Mononuclear cell (primary cell): ENCODE measurements around the gene RAB28. TPM values are rescaled to one million over a fixed set of nuclear protein-coding genes. Genes with fewer than 3 reads are reported as not detected.
"Not testable (repeated sequence)": the region's sequence is repeated elsewhere in the genome, so short reads cannot be mapped to it uniquely, and the experiment has no call there.

Experiments
- H3K27me3 ChIP-seq: 2 replicates; pipeline ENCODE4 v1.6.0; 2011; ENCODE audit warnings: low read length, control low read depth; ENCODE audit not compliant: insufficient read depth
- H3K4me1 ChIP-seq: 2 replicates; pipeline ENCODE4 v1.5.1; 2011; ENCODE audit warnings: mild to moderate bottlenecking, low read length, control low read depth; ENCODE audit not compliant: insufficient read depth
- H3K4me3 ChIP-seq: 2 replicates; pipeline ENCODE4 v1.5.1; 2011; ENCODE audit warnings: mild to moderate bottlenecking, low read length, moderate library complexity
- H3K9me3 ChIP-seq: 2 replicates; pipeline ENCODE4 v1.5.1; 2011; ENCODE audit warnings: low read depth, mild to moderate bottlenecking, control low read depth, low read length
- total RNA-seq: library from RNA; depleted of rRNA; stranded (reverse); fragments of >200 nt; gene quantifications from one replicate; pipeline ENCODE4 v1.2.3, GENCODE V29; 2012

RAB28 gene
- total RNA-seq, 1 donor, result 5.6 TPM

DNA sequence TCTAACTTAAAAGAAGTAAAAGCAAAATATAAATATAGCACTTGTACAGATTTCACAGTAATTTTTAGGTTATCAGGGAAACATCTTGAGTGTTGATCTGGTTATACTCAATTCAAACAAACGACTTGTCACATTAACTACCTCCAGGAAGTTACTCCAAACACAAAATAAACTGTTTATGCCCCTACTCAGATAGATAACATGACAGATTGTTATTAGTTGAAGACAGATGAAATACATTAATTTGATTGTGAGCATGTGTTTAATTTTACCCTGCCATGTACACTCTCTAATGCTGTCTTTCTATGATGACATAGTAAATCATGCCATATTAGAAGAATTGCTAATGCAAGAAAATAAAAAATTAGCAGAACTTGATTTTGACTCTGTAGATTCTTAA lies 88.0 kb downstream of the RAB28 start:
- no peaks in the 10 kb centered on the region for H3K27me3 ChIP-seq
- no peaks in the 10 kb centered on the region for H3K9me3 ChIP-seq
- H3K4me3 ChIP-seq, result no peak overlapping the region
- no peaks in the 10 kb centered on the region for H3K4me1 ChIP-seq

DNA sequence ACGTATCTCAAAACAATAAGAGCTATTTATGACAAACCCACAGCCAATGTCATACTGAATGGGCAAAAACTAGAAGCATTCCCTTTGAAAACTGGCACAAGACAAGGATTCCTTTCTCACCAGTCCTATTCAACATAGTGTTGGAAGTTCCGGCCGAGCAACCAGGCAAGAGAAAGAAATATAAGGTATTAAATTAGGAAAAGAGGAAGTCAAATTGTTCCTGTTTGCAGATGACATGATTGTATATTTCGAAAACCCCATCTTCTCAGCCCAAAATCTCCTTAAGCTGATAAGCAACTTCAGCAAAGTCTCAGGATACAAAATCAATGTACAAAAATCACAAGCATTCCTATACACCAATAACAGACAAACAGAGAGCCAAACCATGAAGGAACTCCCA lies 94.2 kb downstream of the RAB28 start:
- H3K27me3 ChIP-seq, H3K4me1 ChIP-seq, H3K9me3 ChIP-seq, H3K4me3 ChIP-seq: not testable (repeated sequence)

DNA sequence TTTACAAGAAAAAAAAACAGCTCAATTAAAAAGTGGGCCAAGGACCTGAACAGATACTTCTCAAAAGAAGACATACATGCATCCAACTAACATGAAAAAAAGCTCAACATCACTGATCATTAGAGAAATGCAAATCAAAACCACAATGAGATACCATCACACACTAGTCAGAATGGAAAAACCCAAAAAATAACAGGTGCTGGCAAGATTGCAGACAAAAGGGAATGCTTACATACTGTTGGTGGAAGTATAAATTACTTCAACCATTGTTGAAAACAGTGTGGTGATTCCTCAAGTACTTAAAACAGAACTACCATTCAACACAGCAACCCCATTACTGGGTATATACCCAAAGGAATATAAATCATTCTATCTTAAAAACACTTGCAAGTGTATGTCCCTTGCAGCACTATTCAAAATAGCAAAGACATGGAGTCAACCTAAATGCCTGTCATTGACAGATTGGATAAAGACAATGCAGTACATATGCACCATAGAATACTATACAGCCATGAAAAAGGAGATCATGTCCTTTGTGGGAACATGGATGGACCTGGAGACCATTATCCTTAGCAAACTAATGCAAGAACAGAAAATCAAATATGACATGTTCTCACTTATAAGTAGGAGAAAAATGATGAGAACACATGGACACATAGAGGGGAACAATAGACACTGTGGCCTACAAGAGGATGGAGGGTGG lies 97.6 kb downstream of the RAB28 start:
- H3K4me3 ChIP-seq, result no peak overlapping the region
- H3K4me1 ChIP-seq, result no peaks in the 10 kb centered on the region
- H3K9me3 ChIP-seq, result no peaks in the 10 kb centered on the region
- no peaks in the 10 kb centered on the region for H3K27me3 ChIP-seq

DNA sequence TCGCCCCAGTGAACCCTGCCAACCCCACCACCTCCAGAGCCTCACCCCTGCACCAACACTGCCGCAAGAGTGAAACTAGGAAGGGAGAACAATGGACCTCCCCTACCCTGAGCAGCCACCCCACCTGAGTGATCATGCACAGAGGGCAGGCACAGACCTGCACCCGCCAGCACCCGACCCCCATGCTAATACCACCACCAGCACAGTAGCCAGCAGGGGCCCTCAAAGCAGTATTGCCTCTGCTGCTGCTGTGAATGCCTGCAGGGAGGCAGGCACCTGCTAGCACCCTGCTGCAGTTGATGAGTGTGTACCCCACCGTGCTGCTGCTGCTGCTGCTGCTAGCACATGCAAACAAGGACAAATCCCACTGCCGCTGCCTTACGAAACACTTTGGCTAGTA lies 100.1 kb downstream of the RAB28 start:
- H3K4me1 ChIP-seq, result no peaks in the 10 kb centered on the region
- no peaks in the 10 kb centered on the region for H3K27me3 ChIP-seq
- H3K9me3 ChIP-seq, result no peaks in the 10 kb centered on the region
- H3K4me3 ChIP-seq, result no peak overlapping the region

- Histone ChIP-seq H3K9me3 (no peaks in the 10 kb centered on the region), H3K27me3 (no peaks in the 10 kb centered on the region), H3K4me3 (no peak overlapping the region), H3K4me1 (no peaks in the 10 kb centered on the region)
Observed at GRCh38 chr4:13378973-13379759, 105.0 kb downstream of the RAB28 start.

GRCh38 chr4:13371048-13371447 lies 113.1 kb downstream of the RAB28 start:
- no peaks in the 10 kb centered on the region for H3K4me1 ChIP-seq
- H3K27me3 ChIP-seq, result no peaks in the 10 kb centered on the region
- H3K4me3 ChIP-seq, result no peak overlapping the region
- H3K9me3 ChIP-seq, result no peaks in the 10 kb centered on the region

GRCh38 chr4:13368217-13368616 lies 115.9 kb downstream of the RAB28 start:
- Histone ChIP-seq H3K4me1 (no peaks in the 10 kb centered on the region), H3K9me3 (no peaks in the 10 kb centered on the region), H3K27me3 (no peaks in the 10 kb centered on the region), H3K4me3 (no peak overlapping the region)

- H3K9me3 ChIP-seq, result no peaks in the 10 kb centered on the region
- H3K4me3 ChIP-seq, result no peak overlapping the region
- H3K27me3 ChIP-seq, result no peaks in the 10 kb centered on the region
- H3K4me1 ChIP-seq, result no peaks in the 10 kb centered on the region
Observed at GRCh38 chr4:13367691-13368090, 116.4 kb downstream of the RAB28 start.

DNA sequence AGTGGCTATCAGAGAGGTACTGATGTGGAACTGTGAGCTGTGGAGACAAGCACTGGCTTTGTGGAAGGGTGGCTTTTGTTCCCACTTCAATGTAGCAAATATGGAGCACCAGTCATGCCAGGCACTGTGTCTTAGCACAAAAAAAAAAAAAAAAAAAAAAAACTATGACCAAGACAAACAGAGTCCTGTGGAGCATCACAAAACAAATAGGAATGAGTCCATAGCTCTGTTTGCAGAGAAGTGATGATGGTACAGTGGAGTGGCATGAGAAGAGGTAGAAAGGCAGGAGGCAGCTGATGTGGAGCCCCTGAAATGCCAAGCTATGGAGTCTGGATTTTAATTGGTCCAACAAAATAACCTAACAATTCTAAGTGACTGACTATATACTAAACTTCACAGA lies 116.9 kb downstream of the RAB28 start:
- no peaks in the 10 kb centered on the region for H3K4me1 ChIP-seq
- H3K4me3 ChIP-seq, result no peak overlapping the region
- no peaks in the 10 kb centered on the region for H3K27me3 ChIP-seq
- H3K9me3 ChIP-seq, result no peaks in the 10 kb centered on the region

DNA sequence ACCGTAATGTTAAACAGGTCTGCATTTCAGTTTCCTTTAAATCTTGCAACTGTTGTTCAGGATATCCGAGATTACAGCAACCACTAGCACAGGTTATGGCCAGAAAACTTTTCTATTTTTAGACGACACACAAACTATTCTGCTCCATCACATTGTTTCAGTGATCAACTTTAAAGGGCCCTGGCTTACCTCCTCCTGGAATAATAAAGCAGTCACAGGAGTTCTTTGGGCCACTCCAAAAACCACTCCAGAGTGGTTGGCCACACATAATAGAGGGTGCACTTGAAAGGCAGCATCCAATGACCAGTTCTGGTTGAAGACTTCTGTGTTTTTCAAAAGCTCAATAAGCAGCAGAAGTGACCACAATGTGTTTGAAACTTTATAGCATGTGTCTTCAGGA lies 118.9 kb downstream of the RAB28 start:
- H3K9me3 ChIP-seq, result no peaks in the 10 kb centered on the region
- H3K4me3 ChIP-seq, result no peak overlapping the region
- H3K4me1 ChIP-seq, result no peaks in the 10 kb centered on the region
- no peaks in the 10 kb centered on the region for H3K27me3 ChIP-seq

GRCh38 chr4:13364653-13365052 lies 119.5 kb downstream of the RAB28 start:
- no peaks in the 10 kb centered on the region for H3K4me1 ChIP-seq
- no peaks in the 10 kb centered on the region for H3K9me3 ChIP-seq
- no peak overlapping the region for H3K4me3 ChIP-seq
- H3K27me3 ChIP-seq, result no peaks in the 10 kb centered on the region

DNA sequence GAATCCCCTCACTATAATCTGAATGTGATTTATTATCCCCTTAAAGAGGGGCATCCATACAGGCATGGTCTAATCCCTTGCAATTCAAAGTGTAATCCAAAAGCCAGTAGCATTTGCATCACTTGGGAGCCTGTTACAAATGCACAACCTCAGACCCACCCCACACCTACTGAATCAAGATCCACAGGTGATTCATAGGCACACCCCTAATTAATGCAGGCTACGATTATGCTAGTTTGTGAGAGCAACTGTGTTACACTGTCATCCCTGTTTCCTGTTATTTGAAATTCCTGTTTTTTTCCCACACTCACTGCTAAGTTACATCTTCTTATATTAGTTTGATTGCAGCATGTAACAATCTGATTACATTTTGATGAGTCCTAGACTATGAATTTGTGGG lies 120.0 kb downstream of the RAB28 start:
- H3K4me3 ChIP-seq, result no peak overlapping the region
- H3K9me3 ChIP-seq, result no peaks in the 10 kb centered on the region
- no peaks in the 10 kb centered on the region for H3K27me3 ChIP-seq
- no peaks in the 10 kb centered on the region for H3K4me1 ChIP-seq

GRCh38 chr4:13359809-13360208 lies 124.3 kb downstream of the RAB28 start:
- Histone ChIP-seq H3K4me3 (no peak overlapping the region), H3K9me3 (no peaks in the 10 kb centered on the region), H3K27me3 (no peaks in the 10 kb centered on the region), H3K4me1 (no peaks in the 10 kb centered on the region)

GRCh38 chr4:13355111-13355880 lies 128.8 kb downstream of the RAB28 start:
- no peaks in the 10 kb centered on the region for H3K27me3 ChIP-seq
- H3K4me1 ChIP-seq, result no peaks in the 10 kb centered on the region
- no peak overlapping the region for H3K4me3 ChIP-seq
- H3K9me3 ChIP-seq, result no peaks in the 10 kb centered on the region

DNA sequence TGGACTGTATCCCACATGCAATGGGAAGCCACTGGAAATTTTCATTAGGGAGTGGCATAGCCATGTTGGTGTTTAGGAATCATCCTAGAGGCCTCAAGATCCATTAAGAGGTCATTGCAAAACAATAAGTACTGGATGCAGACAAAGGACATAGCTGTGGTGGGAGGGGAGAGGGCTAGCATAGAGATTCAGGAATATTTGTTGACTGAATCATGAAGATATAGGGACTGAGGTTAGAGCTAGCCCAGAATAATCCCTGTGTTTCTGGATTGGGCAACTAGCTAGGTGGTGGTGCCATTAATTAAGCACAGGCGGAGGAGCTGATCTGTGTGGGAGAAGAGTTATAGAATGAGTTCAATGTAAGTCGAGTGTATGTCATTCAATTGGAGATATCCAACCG lies 135.0 kb downstream of the RAB28 start:
- no peak overlapping the region for H3K4me3 ChIP-seq

More for the DNA sequence above, 135.0 kb downstream of the RAB28 start:
- no peaks in the 10 kb centered on the region for H3K27me3 ChIP-seq
- H3K9me3 ChIP-seq, result no peaks in the 10 kb centered on the region
- H3K4me1 ChIP-seq, result no peaks in the 10 kb centered on the region
